ENCODE data around the gene LPIN3. TPM values are rescaled to one million over a fixed set of nuclear protein-coding genes. Genes with fewer than 3 reads are reported as not detected.

LPIN3 gene
- polyA plus RNA-seq, 3 donors = 0.01 TPM; not detected in 2

DNA sequence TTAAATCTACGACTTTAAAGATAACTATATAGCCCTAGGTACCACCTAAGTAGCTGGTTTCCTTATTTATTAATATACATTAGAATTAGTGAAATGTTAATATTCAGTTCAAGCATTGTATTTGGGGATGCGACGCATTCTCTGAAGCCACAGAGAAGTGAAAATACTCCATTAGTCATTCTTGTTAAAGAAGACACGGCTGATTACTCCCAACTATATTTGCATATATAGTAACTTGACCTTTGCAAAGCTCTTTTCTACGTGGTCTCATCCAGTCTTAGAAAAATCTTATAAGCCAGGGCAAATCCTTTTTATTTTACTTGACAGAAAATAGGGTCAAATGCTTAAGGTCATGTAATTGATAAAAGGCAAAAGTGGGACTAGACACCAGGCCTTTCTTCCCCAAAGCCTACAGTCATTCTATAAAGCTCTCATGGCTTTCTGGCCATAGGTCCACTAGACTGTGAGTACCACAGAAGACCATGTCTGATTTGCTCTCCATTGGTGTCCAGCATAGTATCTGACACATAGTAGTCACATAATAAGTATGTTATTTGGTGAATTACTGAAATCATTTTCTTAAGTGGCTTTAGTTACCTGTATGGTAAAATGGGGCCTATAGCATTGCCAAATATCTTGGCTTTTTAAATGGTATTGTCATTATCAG, 34.4 kb upstream of the LPIN3 start:
- no peaks in the 10 kb centered on the region for H3K9me3 ChIP-seq (replicated peaks in 1 of 2; ENCODE audit: control insufficient read depth in 1 of 2, insufficient read depth in 1 of 2, low read length in 2 of 2)
- H3K36me3 Mint-ChIP-seq = peaks cover 0 to 5% of the 10 kb centered on the region in 2 donors
- no peak overlapping the region for H3K4me3 Mint-ChIP-seq
- no peak overlapping the region for H3K27ac Mint-ChIP-seq
- no peak overlapping the region for H3K27ac ChIP-seq (ENCODE audit: low read depth in 1 of 2, low read length in 2 of 2)
- no CpG with 5 or more reads among the region's 5 CpGs for WGBS (ENCODE audit: insufficient coverage)
- H4K20me1 ChIP-seq (ENCODE audit: insufficient read depth, low read length) = no peaks in the 10 kb centered on the region
- H3K27me3 Mint-ChIP-seq (ENCODE audit: low read depth in 3 of 3) = no peaks in the 10 kb centered on the region
- no peak for DNase-seq
- H3K4me2 ChIP-seq (replicated peaks; ENCODE audit: extremely low read depth, low read length, poor library complexity, severe bottlenecking) = no peak overlapping the region
- peaks cover 23% of the 10 kb centered on the region for H3K4me1 Mint-ChIP-seq
- TF ChIP-seq, protein P1, sequence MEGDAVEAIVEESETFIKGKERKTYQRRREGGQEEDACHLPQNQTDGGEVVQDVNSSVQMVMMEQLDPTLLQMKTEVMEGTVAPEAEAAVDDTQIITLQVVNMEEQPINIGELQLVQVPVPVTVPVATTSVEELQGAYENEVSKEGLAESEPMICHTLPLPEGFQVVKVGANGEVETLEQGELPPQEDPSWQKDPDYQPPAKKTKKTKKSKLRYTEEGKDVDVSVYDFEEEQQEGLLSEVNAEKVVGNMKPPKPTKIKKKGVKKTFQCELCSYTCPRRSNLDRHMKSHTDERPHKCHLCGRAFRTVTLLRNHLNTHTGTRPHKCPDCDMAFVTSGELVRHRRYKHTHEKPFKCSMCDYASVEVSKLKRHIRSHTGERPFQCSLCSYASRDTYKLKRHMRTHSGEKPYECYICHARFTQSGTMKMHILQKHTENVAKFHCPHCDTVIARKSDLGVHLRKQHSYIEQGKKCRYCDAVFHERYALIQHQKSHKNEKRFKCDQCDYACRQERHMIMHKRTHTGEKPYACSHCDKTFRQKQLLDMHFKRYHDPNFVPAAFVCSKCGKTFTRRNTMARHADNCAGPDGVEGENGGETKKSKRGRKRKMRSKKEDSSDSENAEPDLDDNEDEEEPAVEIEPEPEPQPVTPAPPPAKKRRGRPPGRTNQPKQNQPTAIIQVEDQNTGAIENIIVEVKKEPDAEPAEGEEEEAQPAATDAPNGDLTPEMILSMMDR (IDR thresholded peaks at IDR 0.05) = no peak
- H3K9ac ChIP-seq (ENCODE audit: insufficient read depth, low read length, poor library complexity, severe bottlenecking) = no peak overlapping the region
- peaks cover 0 to 2% (median 0%) of the 10 kb centered on the region in 7 donors for H3K9me3 Mint-ChIP-seq
- H3K4me1 ChIP-seq (ENCODE audit: control insufficient read depth in 1 of 2, insufficient read depth in 2 of 2, low read length in 2 of 2) = peaks cover 18 to 24% of the 10 kb centered on the region in 2 donors
- intact Hi-C loops (cut with micrococcal nuclease) = no loop called here
- no peaks in the 10 kb centered on the region for H3K36me3 ChIP-seq (replicated peaks in 1 of 2; ENCODE audit: control insufficient read depth in 1 of 2, insufficient read depth in 2 of 2, low read length in 2 of 2)
- H3K4me3 ChIP-seq (replicated peaks in 1 of 3; ENCODE audit: low read depth in 2 of 3, low read length in 3 of 3) = no peak overlapping the region
- no peaks in the 10 kb centered on the region for H3K27me3 ChIP-seq (ENCODE audit: control insufficient read depth in 2 of 2, insufficient read depth in 2 of 2, low read length in 2 of 2)
- H2AFZ ChIP-seq (ENCODE audit: insufficient read depth, low read depth, low read length, poor library complexity, severe bottlenecking) = no peak overlapping the region
- no peaks in the 10 kb centered on the region for H3K79me2 ChIP-seq (ENCODE audit: insufficient read depth, low read length)

DNA sequence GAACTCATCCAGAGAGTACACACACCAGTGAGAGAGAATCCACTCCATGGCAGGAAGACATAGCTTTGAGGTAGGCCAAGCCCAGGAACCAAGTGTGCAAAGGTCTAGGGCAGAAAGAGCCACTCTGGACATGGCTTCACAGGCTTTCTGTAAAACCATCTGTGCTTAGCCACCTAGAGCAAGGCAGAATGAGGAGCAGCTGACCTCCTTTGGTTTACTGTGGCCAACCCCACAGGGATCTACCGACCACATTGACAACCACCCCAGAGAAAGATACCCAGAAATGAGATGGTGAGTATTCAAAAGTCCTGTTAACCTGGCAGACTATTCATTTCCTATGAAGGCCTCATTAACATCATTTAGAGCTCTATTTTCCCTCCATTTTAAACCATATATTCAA, 33.6 kb upstream of the LPIN3 start:
- H3K79me2 ChIP-seq (ENCODE audit: insufficient read depth, low read length) = no peaks in the 10 kb centered on the region
- H3K27ac Mint-ChIP-seq = no peak overlapping the region
- no peaks in the 10 kb centered on the region for H3K27me3 ChIP-seq (ENCODE audit: control insufficient read depth in 2 of 2, insufficient read depth in 2 of 2, low read length in 2 of 2)
- H3K4me3 ChIP-seq (replicated peaks in 1 of 3; ENCODE audit: low read depth in 2 of 3, low read length in 3 of 3) = no peak overlapping the region
- WGBS (ENCODE audit: insufficient coverage) = no CpG with 5 or more reads among the region's 1 CpG
- TF ChIP-seq, protein P1 (IDR thresholded peaks at IDR 0.05) = no peak
- H3K4me3 Mint-ChIP-seq = no peak overlapping the region
- no peaks in the 10 kb centered on the region for H3K9me3 ChIP-seq (replicated peaks in 1 of 2; ENCODE audit: control insufficient read depth in 1 of 2, insufficient read depth in 1 of 2, low read length in 2 of 2)
- no peaks in the 10 kb centered on the region for H4K20me1 ChIP-seq (ENCODE audit: insufficient read depth, low read length)
- no peaks in the 10 kb centered on the region for H3K27me3 Mint-ChIP-seq (ENCODE audit: low read depth in 3 of 3)
- H3K4me2 ChIP-seq (replicated peaks; ENCODE audit: extremely low read depth, low read length, poor library complexity, severe bottlenecking) = no peak overlapping the region
- peaks cover 3 to 5% of the 10 kb centered on the region in 2 donors for H3K36me3 Mint-ChIP-seq
- no peak overlapping the region for H3K9ac ChIP-seq (ENCODE audit: insufficient read depth, low read length, poor library complexity, severe bottlenecking)
- H3K27ac ChIP-seq (ENCODE audit: low read depth in 1 of 2, low read length in 2 of 2) = no peak overlapping the region
- H3K36me3 ChIP-seq (replicated peaks in 1 of 2; ENCODE audit: control insufficient read depth in 1 of 2, insufficient read depth in 2 of 2, low read length in 2 of 2) = no peaks in the 10 kb centered on the region
- DNase-seq = no peak
- H2AFZ ChIP-seq (ENCODE audit: insufficient read depth, low read depth, low read length, poor library complexity, severe bottlenecking) = no peak overlapping the region
- H3K4me1 ChIP-seq (ENCODE audit: control insufficient read depth in 1 of 2, insufficient read depth in 2 of 2, low read length in 2 of 2) = peaks cover 18 to 24% of the 10 kb centered on the region in 2 donors
- H3K4me1 Mint-ChIP-seq = peaks cover 23% of the 10 kb centered on the region
- intact Hi-C loops (cut with micrococcal nuclease) = no loop called here
- H3K9me3 Mint-ChIP-seq = peaks cover 0 to 2% (median 0%) of the 10 kb centered on the region in 7 donors
